Stomach (tissue), 9 donors: ENCODE data around the gene CUX1. TPM values are rescaled to one million over a fixed set of nuclear protein-coding genes. Genes with fewer than 3 reads are reported as not detected.
A peak's percentile ranks its signal among the peaks of the same experiment; 100 is the strongest.
"Not testable (repeated sequence)": the region's sequence is repeated elsewhere in the genome, so short reads cannot be mapped to it uniquely, and the experiment has no call there.

Experiments used
- DNase-seq, 2 donors: peaks; one replicate each; pipeline versions ENCODE4 v3.0.0 to v3.0.0-alpha.2; 2013 to 2019
- H3K27ac ChIP-seq, 5 donors: fragments of 200-600 bp in 4 of 5; sonication (generic) in 4 of 5; one replicate each; pipeline ENCODE4 v1.5.1; 2013 to 2019; ENCODE audit warnings: mild to moderate bottlenecking in 1 of 5, moderate library complexity in 1 of 5
- H3K27me3 ChIP-seq, 3 donors: fragments of 200-600 bp; sonication (generic); one replicate each; pipeline ENCODE4 v1.5.1; 2017 to 2019; ENCODE audit warnings: mixed run types in 1 of 3
- H3K36me3 ChIP-seq, 4 donors: fragments of 200-600 bp; sonication (generic); 1 replicate in 3 of 4; 2 replicates in 1 of 4; pipeline ENCODE4 v1.5.1; 2016 to 2019
- H3K4me1 ChIP-seq, 4 donors: fragments of 200-600 bp; sonication (generic); one replicate each; pipeline ENCODE4 v1.5.1; 2016 to 2019
- H3K4me3 ChIP-seq, 4 donors: fragments of 200-600 bp; sonication (generic) in 3 of 4; one replicate each; pipeline ENCODE4 v1.5.1; 2016 to 2019; ENCODE audit warnings: mild to moderate bottlenecking in 1 of 4
- H3K9me3 ChIP-seq, 4 donors: fragments of 200-600 bp; sonication (generic); one replicate each; pipeline ENCODE4 v1.5.1; 2016 to 2019
- EP300 ChIP-seq: sonication (generic); formaldehyde crosslinking; IDR thresholded peaks from one replicate; pipeline ENCODE4 v1.6.1; 2017; ENCODE audit warnings: antibody characterized with exemption
- POLR2A ChIP-seq, 4 donors: fragments of 450-650 bp; IDR thresholded peaks; one replicate each; pipeline ENCODE4 v1.6.1; 2016; ENCODE audit warnings: antibody characterized with exemption in 4 of 4, control low read depth in 2 of 4, mild to moderate bottlenecking in 1 of 4, moderate library complexity in 1 of 4
- POLR2AphosphoS5 ChIP-seq, 3 donors: sonication (generic); formaldehyde crosslinking; IDR thresholded peaks; one replicate each; pipeline ENCODE4 v1.6.1; 2016; ENCODE audit warnings: antibody characterized with exemption in 3 of 3
- WGBS, 5 donors: extraction: QIAGEN DNeasy Blood & Tissue Kit in 3 of 5; methylation state at CpG; one replicate each; pipeline versions ENCODE4 v1.1.5 to v1.1.7; 2013 to 2018; 5-methylcytosine and 5-hydroxymethylcytosine counted together
- intact Hi-C: fragments of 100-400 bp; cut with DNase I; formaldehyde crosslinking; loops from one replicate; pipeline ENCODE4 v1.15.1; 2023; ENCODE audit warnings: low total_unique reads
- polyA plus RNA-seq, 3 donors: library from polyadenylated mRNA; stranded (reverse); fragments of 200-250 nt; gene quantifications; one replicate each; pipeline ENCODE4 v1.2.3, GENCODE V29; 2013
- total RNA-seq, 5 donors: library from RNA; depleted of rRNA; stranded (reverse); fragments of >200 nt; gene quantifications; one replicate each; pipeline versions ENCODE4 v1.1.0 to v1.2.3, GENCODE V29; 2014 to 2016
- TF ChIP-seq, protein P1 (sequence below), 7 experiments: fragments of 450-650 bp in 4 of 7; fragments of 200-600 bp in 3 of 7; sonication (generic) in 3 of 7; IDR thresholded peaks; one replicate each; pipeline ENCODE4 v1.5.1; 2016 to 2019; ENCODE audit warnings: antibody characterized with exemption in 7 of 7, control low read depth in 2 of 7, mild to moderate bottlenecking in 1 of 7
- donor health status: healthy with polysubstance abuse.
- donor health status: Bipolar disorder and iron deficiency.
- donor health status: healthy.

The CUX1 gene
- total and polyA plus RNA-seq, 8 donors: 24.7 to 201 (median 54.7) TPM

DNA sequence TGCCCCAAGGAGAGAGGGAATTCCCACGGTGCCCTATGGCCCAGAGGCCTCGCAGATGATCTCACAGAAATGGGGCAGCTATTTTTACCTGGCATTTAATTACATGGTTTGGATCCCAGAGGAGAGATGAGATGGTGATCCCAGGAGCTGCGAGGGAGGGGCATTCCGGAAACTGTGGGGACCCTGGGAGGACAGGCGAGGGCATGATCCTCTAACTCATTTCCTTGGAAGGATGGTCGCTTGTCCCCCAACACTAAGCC is 478.7 kb downstream of the CUX1 start:
- no peak overlapping the region for H3K4me3 ChIP-seq
- no peaks in the 10 kb centered on the region for H3K9me3 ChIP-seq
- peaks cover 0 to 55% (median 0%) of the 10 kb centered on the region in 3 donors for H3K27me3 ChIP-seq
- DNase-seq: no peak
- no peaks in the 10 kb centered on the region for H3K36me3 ChIP-seq
- intact Hi-C loops: no loop called here
- TF ChIP-seq, protein P1, sequence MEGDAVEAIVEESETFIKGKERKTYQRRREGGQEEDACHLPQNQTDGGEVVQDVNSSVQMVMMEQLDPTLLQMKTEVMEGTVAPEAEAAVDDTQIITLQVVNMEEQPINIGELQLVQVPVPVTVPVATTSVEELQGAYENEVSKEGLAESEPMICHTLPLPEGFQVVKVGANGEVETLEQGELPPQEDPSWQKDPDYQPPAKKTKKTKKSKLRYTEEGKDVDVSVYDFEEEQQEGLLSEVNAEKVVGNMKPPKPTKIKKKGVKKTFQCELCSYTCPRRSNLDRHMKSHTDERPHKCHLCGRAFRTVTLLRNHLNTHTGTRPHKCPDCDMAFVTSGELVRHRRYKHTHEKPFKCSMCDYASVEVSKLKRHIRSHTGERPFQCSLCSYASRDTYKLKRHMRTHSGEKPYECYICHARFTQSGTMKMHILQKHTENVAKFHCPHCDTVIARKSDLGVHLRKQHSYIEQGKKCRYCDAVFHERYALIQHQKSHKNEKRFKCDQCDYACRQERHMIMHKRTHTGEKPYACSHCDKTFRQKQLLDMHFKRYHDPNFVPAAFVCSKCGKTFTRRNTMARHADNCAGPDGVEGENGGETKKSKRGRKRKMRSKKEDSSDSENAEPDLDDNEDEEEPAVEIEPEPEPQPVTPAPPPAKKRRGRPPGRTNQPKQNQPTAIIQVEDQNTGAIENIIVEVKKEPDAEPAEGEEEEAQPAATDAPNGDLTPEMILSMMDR (IDR thresholded peaks at IDR 0.05): no peak
- H3K27ac ChIP-seq: no peak overlapping the region
- peaks cover 0 to 12% (median 5%) of the 10 kb centered on the region in 4 donors for H3K4me1 ChIP-seq
- WGBS, 5 donors: 84 to 90% (median 89%) methylated on average over 6 of the region's 6 CpGs

DNA sequence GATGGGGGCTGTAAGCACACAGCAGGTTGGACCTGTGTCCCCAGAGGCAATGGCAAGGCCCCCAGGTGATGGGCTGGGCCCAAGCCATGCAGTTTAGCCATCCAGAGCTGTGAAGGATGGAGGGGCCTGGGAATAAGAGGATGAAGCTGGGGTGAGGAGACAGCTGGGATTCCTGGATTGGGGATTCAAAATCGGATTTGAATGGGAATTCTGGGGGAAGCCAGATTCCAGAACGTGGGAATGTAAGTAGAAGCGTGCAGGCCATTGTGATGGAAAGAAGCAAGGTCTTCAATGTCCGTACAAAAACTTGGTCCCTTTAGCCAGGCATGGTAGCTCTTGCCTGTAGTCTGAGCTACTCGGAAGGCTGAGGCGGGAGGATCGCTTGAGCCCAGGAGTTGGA is 479.1 kb downstream of the CUX1 start:
- no peaks in the 10 kb centered on the region for H3K36me3 ChIP-seq
- TF ChIP-seq POLR2AphosphoS5 (IDR thresholded peaks at IDR 0.05): no peak
- no peak for TF ChIP-seq POLR2A (IDR thresholded peaks at IDR 0.05)
- TF ChIP-seq EP300: no peak
- TF ChIP-seq, protein P1 (IDR thresholded peaks at IDR 0.05): no peak
- H3K27ac ChIP-seq: no peak overlapping the region
- WGBS, 5 donors: 83 to 92% (median 89%) methylated on average over 7 of the region's 7 CpGs
- H3K27me3 ChIP-seq: peaks cover 0 to 56% (median 0%) of the 10 kb centered on the region in 3 donors
- no peak for DNase-seq
- no peaks in the 10 kb centered on the region for H3K9me3 ChIP-seq
- intact Hi-C loops: no loop called here
- H3K4me1 ChIP-seq: peaks cover 0 to 12% (median 5%) of the 10 kb centered on the region in 4 donors
- no peak overlapping the region for H3K4me3 ChIP-seq

DNA sequence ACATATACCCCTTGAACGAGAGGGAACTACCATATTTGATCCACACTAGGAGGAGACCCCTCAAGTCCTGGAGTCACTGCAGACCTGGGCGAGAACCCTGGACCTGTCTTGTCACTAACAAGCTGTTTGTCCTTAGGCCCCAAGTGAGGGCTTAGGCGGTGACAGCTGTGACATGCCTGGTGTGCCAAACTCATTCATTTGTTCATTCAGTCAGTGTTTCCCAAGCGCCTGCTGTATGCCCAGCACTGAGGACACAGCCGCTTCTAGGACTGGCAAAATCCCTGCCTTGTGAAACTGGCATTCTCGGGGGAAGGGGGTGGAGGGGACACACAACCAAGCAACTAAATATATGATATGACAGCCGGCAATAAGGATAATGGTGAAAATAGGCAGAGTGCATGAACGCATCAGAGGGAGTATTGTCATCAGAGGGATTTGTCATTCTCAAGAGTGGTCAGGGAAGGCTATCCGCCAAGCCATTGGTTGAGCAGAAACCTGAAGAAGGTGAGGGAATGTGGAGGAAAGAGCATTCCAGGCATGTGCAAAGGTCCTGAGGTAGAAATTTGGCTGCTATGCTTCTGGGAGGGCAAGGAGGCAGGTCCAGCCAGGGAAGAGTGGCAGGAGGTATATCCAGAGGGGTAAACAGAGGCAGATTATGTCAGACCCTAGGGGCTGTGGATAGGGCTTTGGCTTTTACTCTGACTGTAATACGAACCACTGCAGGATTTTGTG is 480.2 kb downstream of the CUX1 start:
- intact Hi-C loops: no loop called here
- DNase-seq: no peak
- Histone ChIP-seq H3K27ac (no peak overlapping the region), H3K9me3 (no peaks in the 10 kb centered on the region), H3K4me3 (no peak overlapping the region), H3K4me1 (peaks cover 0 to 12% (median 5%) of the 10 kb centered on the region in 4 donors), H3K36me3 (no peaks in the 10 kb centered on the region), H3K27me3 (peaks cover 0 to 47% (median 0%) of the 10 kb centered on the region in 3 donors)
- TF ChIP-seq POLR2AphosphoS5 (IDR thresholded peaks at IDR 0.05): no peak
- TF ChIP-seq, protein P1 (IDR thresholded peaks at IDR 0.05): no peak
- TF ChIP-seq EP300: no peak
- TF ChIP-seq POLR2A (IDR thresholded peaks at IDR 0.05): no peak
- 90 to 96% (median 93%) methylated on average over 8 to 10 of the region's 10 CpGs for WGBS, 5 donors

DNA sequence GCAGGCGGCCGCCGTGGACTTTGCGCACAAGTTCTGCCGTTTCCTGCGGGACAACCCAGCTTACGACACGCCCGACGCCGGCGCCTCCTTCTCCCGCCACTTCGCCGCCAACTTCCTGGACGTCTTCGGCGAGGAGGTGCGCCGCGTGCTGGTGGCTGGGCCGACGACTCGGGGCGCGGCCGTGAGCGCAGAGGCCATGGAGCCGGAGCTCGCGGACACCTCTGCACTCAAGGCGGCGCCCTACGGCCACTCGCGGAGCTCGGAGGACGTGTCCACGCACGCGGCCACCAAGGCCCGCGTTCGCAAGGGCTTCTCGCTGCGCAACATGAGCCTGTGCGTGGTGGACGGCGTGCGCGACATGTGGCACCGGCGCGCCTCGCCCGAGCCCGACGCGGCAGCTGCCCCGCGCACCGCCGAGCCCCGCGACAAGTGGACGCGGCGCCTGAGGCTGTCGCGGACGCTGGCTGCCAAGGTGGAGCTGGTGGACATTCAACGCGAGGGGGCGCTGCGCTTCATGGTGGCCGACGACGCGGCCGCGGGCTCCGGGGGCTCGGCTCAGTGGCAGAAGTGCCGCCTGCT is 483.3 kb downstream of the CUX1 start:
- 37 to 66% (median 44%) methylated on average over 51 to 84 of the region's 84 CpGs for WGBS, 5 donors
- Histone ChIP-seq H3K9me3 (no peaks in the 10 kb centered on the region), H3K4me1 (peaks cover 0 to 12% (median 4%) of the 10 kb centered on the region in 4 donors), H3K27me3 (peaks cover 0 to 34% (median 0%) of the 10 kb centered on the region in 3 donors), H3K4me3 (no peak overlapping the region), H3K36me3 (no peaks in the 10 kb centered on the region), H3K27ac (no peak overlapping the region)
- intact Hi-C loops: no loop called here
- no peak for TF ChIP-seq POLR2AphosphoS5 (IDR thresholded peaks at IDR 0.05)
- TF ChIP-seq, protein P1 (IDR thresholded peaks at IDR 0.05): no peak
- TF ChIP-seq POLR2A (IDR thresholded peaks at IDR 0.05): no peak
- TF ChIP-seq EP300: no peak
- peak in 1 of 2 donors; percentile 64 for DNase-seq

DNA sequence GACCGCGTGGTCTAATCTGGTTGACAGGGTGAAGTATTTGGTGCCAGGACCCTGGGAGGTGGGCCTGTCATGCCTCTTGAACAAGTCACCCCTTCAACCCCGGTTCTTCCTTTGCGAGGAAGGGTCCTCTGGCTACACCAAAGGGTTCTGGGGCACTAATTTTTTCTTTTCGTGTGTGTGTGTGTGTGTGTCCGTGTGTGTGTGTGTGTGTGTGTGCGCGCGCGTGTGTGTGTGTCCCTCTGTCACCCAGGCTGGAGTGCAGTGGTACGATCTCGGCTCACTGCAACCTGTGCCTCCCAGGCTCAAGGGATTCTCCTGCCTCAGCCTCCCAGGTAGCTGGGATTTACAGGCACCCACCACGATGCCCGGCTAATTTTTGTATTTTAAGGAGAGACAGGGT is 483.9 kb downstream of the CUX1 start:
- H3K27ac ChIP-seq, H3K4me3 ChIP-seq, intact Hi-C loops, H3K36me3 ChIP-seq, H3K9me3 ChIP-seq, DNase-seq: not testable (repeated sequence)
- 89 to 94% (median 92%) methylated on average over 8 to 14 of the region's 14 CpGs for whole genome bisulfite sequencing, 5 donors
- peaks cover 0 to 34% (median 0%) of the 10 kb centered on the region in 3 donors for H3K27me3 ChIP-seq
- peaks cover 0 to 15% (median 4%) of the 10 kb centered on the region in 4 donors for H3K4me1 ChIP-seq
